ENCODE measurements around the gene ANXA11. TPM values are rescaled to one million over a fixed set of nuclear protein-coding genes. Genes with fewer than 3 reads are reported as not detected.

Gene ANXA11
- total RNA-seq, 2 donors from 2014 or later: 130 to 198 TPM

- no peak overlapping the region for H3K4me3 ChIP-seq
- no peak overlapping the region for H3K27ac ChIP-seq
- ATAC-seq (ENCODE audit: insufficient number of reproducible peaks, low FRiP score, low read depth) (no peak), DNase-seq (ENCODE audit: low spot score) (no peak)
- H3K36me3 ChIP-seq: no peaks in the 10 kb centered on the region
- H3K9me3 ChIP-seq: no peaks in the 10 kb centered on the region
- no peaks in the 10 kb centered on the region for H3K27me3 ChIP-seq (replicated peaks; ENCODE audit: insufficient read depth)
- peaks cover 59 to 68% of the 10 kb centered on the region in 2 donors for H3K4me1 ChIP-seq (ENCODE audit: control insufficient read depth in 1 of 2, low read depth in 2 of 2)
- no peak for TF ChIP-seq CTCF (IDR thresholded peaks at IDR 0.05)
These were observed 10.2 kb downstream of the ANXA11 start for GRCh38 chr10:80195046-80195574.

- no peak for TF ChIP-seq CTCF (IDR thresholded peaks at IDR 0.05)
- H3K4me1 ChIP-seq (ENCODE audit: control insufficient read depth in 1 of 2, low read depth in 2 of 2): peaks cover 53 to 62% of the 10 kb centered on the region in 2 donors
- DNase-seq (ENCODE audit: low spot score): no peak
- no peaks in the 10 kb centered on the region for H3K36me3 ChIP-seq
- H3K9me3 ChIP-seq: no peaks in the 10 kb centered on the region
- no peak for ATAC-seq (ENCODE audit: insufficient number of reproducible peaks, low FRiP score, low read depth)
- H3K27me3 ChIP-seq (replicated peaks; ENCODE audit: insufficient read depth): no peaks in the 10 kb centered on the region
- H3K27ac ChIP-seq: no peak overlapping the region
- no peak overlapping the region for H3K4me3 ChIP-seq
These were observed 10.8 kb downstream of the ANXA11 start for GRCh38 chr10:80194373-80195045.

- no peak overlapping the region for H3K27ac ChIP-seq
- TF ChIP-seq CTCF (IDR thresholded peaks at IDR 0.05): no peak
- no peaks in the 10 kb centered on the region for H3K9me3 ChIP-seq
- no peak for ATAC-seq (ENCODE audit: insufficient number of reproducible peaks, low FRiP score, low read depth)
- no peak overlapping the region for H3K4me3 ChIP-seq
- no peaks in the 10 kb centered on the region for H3K36me3 ChIP-seq
- H3K27me3 ChIP-seq (replicated peaks; ENCODE audit: insufficient read depth): no peaks in the 10 kb centered on the region
- no peak for DNase-seq (ENCODE audit: low spot score)
- peaks cover 40 to 61% of the 10 kb centered on the region in 2 donors for H3K4me1 ChIP-seq (ENCODE audit: control insufficient read depth in 1 of 2, low read depth in 2 of 2)
These were observed 12.8 kb downstream of the ANXA11 start for GRCh38 chr10:80192553-80192952.

GRCh38 chr10:80191589-80192270 lies 13.6 kb downstream of the ANXA11 start:
- Histone ChIP-seq H3K9me3 (no peaks in the 10 kb centered on the region), H3K27me3 (replicated peaks; ENCODE audit: insufficient read depth) (no peaks in the 10 kb centered on the region), H3K4me3 (no peak overlapping the region), H3K36me3 (no peaks in the 10 kb centered on the region), H3K4me1 (ENCODE audit: control insufficient read depth in 1 of 2, low read depth in 2 of 2) (peaks cover 36 to 61% of the 10 kb centered on the region in 2 donors), H3K27ac (no peak overlapping the region)
- TF ChIP-seq CTCF (IDR thresholded peaks at IDR 0.05): no peak
- DNase-seq (ENCODE audit: low spot score): no peak
- no peak for ATAC-seq (ENCODE audit: insufficient number of reproducible peaks, low FRiP score, low read depth)

- no peak for TF ChIP-seq CTCF (IDR thresholded peaks at IDR 0.05)
- ATAC-seq (ENCODE audit: insufficient number of reproducible peaks, low FRiP score, low read depth) (no peak), DNase-seq (ENCODE audit: low spot score) (no peak)
- no peak overlapping the region for H3K4me3 ChIP-seq
- H3K27me3 ChIP-seq (replicated peaks; ENCODE audit: insufficient read depth): no peaks in the 10 kb centered on the region
- no peaks in the 10 kb centered on the region for H3K9me3 ChIP-seq
- peaks cover 42 to 61% of the 10 kb centered on the region in 2 donors for H3K4me1 ChIP-seq (ENCODE audit: control insufficient read depth in 1 of 2, low read depth in 2 of 2)
- H3K36me3 ChIP-seq: no peaks in the 10 kb centered on the region
- H3K27ac ChIP-seq: no peak overlapping the region
These were observed 16.6 kb downstream of the ANXA11 start for GRCh38 chr10:80188713-80189112.
